Cardiac muscle cell (in vitro differentiated cells and primary cell): ENCODE data around the gene WDR89. TPM values are rescaled to one million over a fixed set of nuclear protein-coding genes. Genes with fewer than 3 reads are reported as not detected.
"Not testable (repeated sequence)": the region's sequence is repeated elsewhere in the genome, so short reads cannot be mapped to it uniquely, and the experiment has no call there.

Experiments used
- DNase-seq, 2 donors: peaks; one replicate each; pipeline versions ENCODE4 v3.0.0 to v3.0.0-alpha.2; 2010 to 2017; ENCODE audit warnings: low read depth in 1 of 2, low spot score in 1 of 2
- H3K27ac ChIP-seq: fragments of 200-600 bp; sonication (generic); 2 replicates; pipeline ENCODE4 v1.5.1; 2016
- H3K27me3 ChIP-seq: fragments of 200-600 bp; sonication (generic); 2 replicates; pipeline ENCODE4 v1.6.0; 2016; ENCODE audit warnings: control low read depth
- H3K36me3 ChIP-seq: fragments of 200-600 bp; sonication (generic); 2 replicates; pipeline ENCODE4 v1.5.1; 2016; ENCODE audit warnings: control low read depth
- H3K4me1 ChIP-seq: fragments of 200-600 bp; sonication (generic); 2 replicates; pipeline ENCODE4 v1.8.1; 2017; ENCODE audit warnings: low read depth, mild to moderate bottlenecking, mixed run types
- H3K4me3 ChIP-seq: fragments of 200-600 bp; sonication (generic); 2 replicates; pipeline ENCODE4 v1.5.1; 2016; ENCODE audit warnings: mild to moderate bottlenecking
- H3K9me3 ChIP-seq: fragments of 200-600 bp; sonication (generic); 2 replicates; pipeline ENCODE4 v1.5.1; 2017; ENCODE audit warnings: low read depth, mild to moderate bottlenecking, control low read depth
- polyA plus RNA-seq: library from polyadenylated mRNA; unstranded; fragments of >200 nt; fragmentation: Nextera tagmentation; extraction: Ambion mirVana; gene quantifications from 2 replicates; pipeline ENCODE4 v1.2.1, GENCODE V29; 2016
- total RNA-seq: library from RNA; depleted of rRNA; stranded (reverse); fragments of >200 nt; gene quantifications from 2 replicates; pipeline ENCODE4 v1.2.3, GENCODE V29; 2016
- TF ChIP-seq, protein P1 (sequence below): IDR thresholded peaks from 2 replicates; pipeline ENCODE4 v1.5.1; 2012; ENCODE audit warnings: low read depth, mild to moderate bottlenecking, low read length

WDR89 gene
- total and polyA plus RNA-seq, 2 experiments from 2014 or later, result 9.0 to 11.7 TPM

DNA sequence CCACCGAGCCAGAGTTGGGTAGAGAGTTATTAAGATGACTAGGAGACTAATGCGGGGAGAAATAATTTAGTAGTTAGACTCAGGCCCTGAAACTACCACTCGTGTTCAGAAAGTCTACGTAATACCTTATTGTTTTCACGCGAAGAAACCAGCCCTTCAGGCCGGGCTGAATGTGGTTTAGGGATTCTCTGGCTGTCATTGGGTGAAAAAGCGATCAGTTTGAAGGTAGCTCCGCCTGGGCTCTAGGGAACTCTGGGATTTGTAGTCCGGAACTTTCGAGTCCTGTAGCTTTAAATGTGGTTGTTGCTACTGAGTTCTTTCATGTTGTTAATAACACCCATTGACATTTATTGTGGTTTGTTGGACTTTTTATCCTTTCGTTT lies 549 bp upstream of the WDR89 start:
- H3K4me3 ChIP-seq, result peak overlapping the region; percentile 39
- H3K27me3 ChIP-seq, result no peaks in the 10 kb centered on the region
- no peaks in the 10 kb centered on the region for H3K4me1 ChIP-seq
- peak overlapping the region; percentile 86 for H3K27ac ChIP-seq
- H3K9me3 ChIP-seq, result no peaks in the 10 kb centered on the region
- peak; percentile 94 to 97 for DNase-seq
- H3K36me3 ChIP-seq, result no peaks in the 10 kb centered on the region
- TF ChIP-seq, protein P1, sequence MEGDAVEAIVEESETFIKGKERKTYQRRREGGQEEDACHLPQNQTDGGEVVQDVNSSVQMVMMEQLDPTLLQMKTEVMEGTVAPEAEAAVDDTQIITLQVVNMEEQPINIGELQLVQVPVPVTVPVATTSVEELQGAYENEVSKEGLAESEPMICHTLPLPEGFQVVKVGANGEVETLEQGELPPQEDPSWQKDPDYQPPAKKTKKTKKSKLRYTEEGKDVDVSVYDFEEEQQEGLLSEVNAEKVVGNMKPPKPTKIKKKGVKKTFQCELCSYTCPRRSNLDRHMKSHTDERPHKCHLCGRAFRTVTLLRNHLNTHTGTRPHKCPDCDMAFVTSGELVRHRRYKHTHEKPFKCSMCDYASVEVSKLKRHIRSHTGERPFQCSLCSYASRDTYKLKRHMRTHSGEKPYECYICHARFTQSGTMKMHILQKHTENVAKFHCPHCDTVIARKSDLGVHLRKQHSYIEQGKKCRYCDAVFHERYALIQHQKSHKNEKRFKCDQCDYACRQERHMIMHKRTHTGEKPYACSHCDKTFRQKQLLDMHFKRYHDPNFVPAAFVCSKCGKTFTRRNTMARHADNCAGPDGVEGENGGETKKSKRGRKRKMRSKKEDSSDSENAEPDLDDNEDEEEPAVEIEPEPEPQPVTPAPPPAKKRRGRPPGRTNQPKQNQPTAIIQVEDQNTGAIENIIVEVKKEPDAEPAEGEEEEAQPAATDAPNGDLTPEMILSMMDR, result no peak

DNA sequence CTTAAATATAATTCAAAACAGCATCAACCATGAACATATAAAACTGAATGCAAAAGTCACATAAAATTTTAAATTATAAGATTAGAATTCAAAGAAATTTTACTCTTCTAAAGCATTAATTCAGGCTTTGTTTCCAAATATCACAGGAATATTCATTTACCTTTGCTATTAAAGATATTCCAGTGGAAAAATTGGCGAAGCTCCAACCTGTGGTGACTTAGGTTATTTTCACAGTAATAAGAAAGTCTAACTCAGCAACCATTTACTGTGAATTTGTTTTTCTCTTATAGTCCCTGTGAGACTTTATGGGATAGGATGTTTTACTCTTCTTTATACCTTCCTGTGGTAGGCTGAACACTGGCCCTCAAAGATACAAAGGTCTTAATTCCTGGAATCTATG lies 3.2 kb downstream of the WDR89 start:
- no peaks in the 10 kb centered on the region for H3K36me3 ChIP-seq
- no peak for DNase-seq
- H3K27me3 ChIP-seq, result no peaks in the 10 kb centered on the region
- no peak overlapping the region for H3K27ac ChIP-seq
- no peaks in the 10 kb centered on the region for H3K9me3 ChIP-seq
- no peaks in the 10 kb centered on the region for H3K4me1 ChIP-seq
- TF ChIP-seq, protein P1, result no peak
- H3K4me3 ChIP-seq, result no peak overlapping the region

DNA sequence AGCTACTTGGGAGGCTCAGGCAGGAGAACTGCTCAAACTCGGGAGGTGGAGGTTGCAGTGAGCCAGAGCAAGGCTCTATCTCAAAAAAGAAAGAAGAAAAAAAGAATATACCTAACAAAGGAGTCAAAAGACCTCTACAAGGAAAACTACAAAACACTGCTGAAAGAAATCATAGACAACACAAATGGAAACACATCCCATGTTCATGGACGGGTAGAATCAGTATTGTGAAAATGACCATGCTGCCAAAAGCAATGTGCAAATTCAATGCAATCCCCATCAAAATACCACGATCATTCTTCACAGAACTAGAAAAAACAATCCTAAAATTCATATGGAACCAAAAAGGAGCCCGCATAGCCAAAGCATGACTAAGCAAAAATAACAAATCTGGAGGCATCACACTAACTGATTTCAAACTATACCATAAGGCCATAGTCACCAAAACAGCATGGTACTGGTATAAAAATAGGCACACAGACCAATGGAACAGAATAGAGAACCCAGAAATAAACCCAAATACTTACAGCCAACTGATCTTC lies 5.5 kb downstream of the WDR89 start:
- not testable (repeated sequence) for H3K36me3 ChIP-seq, H3K4me1 ChIP-seq, H3K27ac ChIP-seq, H3K27me3 ChIP-seq, H3K4me3 ChIP-seq, H3K9me3 ChIP-seq, DNase-seq

DNA sequence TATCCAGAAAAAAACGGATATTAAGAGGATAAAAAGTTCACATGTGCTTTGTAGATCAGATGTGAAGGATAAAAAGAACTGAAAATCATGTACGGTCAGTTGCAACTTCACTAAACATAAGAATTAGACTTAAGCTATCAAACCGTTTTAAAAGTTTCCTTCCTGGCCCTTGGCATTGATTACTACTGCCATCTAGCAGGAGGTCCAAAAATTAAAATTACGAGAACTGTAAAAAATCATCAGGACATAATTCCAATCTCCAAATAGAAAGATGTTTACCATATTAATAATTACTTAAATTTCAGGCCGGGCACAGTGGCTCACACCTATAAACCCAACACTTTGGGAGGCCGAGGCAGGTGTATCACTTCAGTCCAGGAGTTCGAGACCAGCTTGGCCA lies 7.9 kb downstream of the WDR89 start:
- no peak overlapping the region for H3K4me3 ChIP-seq
- DNase-seq, result peak in 1 of 2 donors; percentile 12
- H3K27me3 ChIP-seq, result no peaks in the 10 kb centered on the region
- H3K4me1 ChIP-seq, result no peaks in the 10 kb centered on the region
- H3K27ac ChIP-seq, result no peak overlapping the region
- no peaks in the 10 kb centered on the region for H3K9me3 ChIP-seq
- no peaks in the 10 kb centered on the region for H3K36me3 ChIP-seq
- TF ChIP-seq, protein P1, result no peak

DNA sequence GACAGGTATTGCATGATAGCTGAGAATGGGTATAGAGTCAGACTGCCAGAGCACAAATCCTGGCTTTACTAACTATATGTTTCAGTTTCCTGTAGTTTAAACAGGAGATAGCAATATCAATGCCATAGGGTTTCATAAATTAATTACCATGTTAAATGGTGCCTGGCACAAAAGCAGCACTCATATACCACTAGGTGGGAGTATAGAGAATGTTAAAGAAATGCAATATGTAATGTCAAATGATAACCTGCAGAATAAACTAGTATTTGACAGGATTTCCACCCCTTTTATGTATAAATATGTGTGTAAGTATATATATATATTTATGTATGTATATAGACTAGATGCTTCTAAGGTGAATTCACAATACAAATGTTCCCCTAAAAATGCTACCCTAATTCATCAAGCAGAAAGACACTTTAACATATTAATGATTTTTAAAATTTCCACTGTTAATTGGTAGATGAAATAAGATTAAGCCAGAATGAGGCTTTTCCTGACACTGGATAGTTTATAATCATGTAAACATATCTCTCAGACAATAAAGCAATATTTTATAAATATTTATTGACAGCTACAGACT lies 8.6 kb downstream of the WDR89 start:
- DNase-seq, result peak in 1 of 2 donors; percentile 43
- no peaks in the 10 kb centered on the region for H3K9me3 ChIP-seq
- no peaks in the 10 kb centered on the region for H3K4me1 ChIP-seq
- no peaks in the 10 kb centered on the region for H3K27me3 ChIP-seq
- no peaks in the 10 kb centered on the region for H3K36me3 ChIP-seq
- H3K4me3 ChIP-seq, result no peak overlapping the region
- TF ChIP-seq, protein P1, result peak; percentile 59
- H3K27ac ChIP-seq, result no peak overlapping the region

DNA sequence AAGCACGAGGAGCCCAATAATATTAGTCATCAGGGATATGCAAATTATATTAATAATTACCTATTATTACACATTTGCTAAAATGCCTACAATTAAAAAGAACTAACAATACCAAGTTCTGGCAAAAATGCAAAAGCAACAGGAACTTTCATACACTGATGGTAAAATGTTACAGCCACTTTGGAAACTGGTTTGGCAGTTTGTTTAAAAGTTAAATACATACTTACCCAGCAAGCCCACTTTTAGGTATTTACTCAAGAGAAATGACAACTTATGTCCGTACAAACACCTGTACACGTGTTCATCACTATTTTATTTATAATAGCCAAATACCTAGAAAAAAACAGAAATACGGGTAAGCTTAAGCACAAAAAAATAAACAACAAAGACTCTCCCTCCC lies 17.0 kb downstream of the WDR89 start:
- H3K27ac ChIP-seq, result no peak overlapping the region
- no peak overlapping the region for H3K4me3 ChIP-seq
- no peak for DNase-seq
- H3K9me3 ChIP-seq, result no peaks in the 10 kb centered on the region
- H3K4me1 ChIP-seq, result no peaks in the 10 kb centered on the region
- TF ChIP-seq, protein P1, result no peak
- peaks cover 3% of the 10 kb centered on the region for H3K36me3 ChIP-seq
- H3K27me3 ChIP-seq, result no peaks in the 10 kb centered on the region
